Activated CD8-positive, alpha-beta T cell treated with anti-CD3 and anti-CD28 coated beads for 36 hours (primary cell): ENCODE results near the gene KAT2A. TPM values are rescaled to one million over a fixed set of nuclear protein-coding genes. Genes with fewer than 3 reads are reported as not detected.
A peak's percentile ranks its signal among the peaks of the same experiment; 100 is the strongest.

Experiments
- ATAC-seq: fragments of 200-7000 bp; cut with Tn5 transposase; one replicate; pipeline ENCODE4 v1.10.0; 2021; ENCODE audit warnings: mild to moderate bottlenecking, moderate library complexity
- CTCF ChIA-PET: fragments of 350-600 bp; sonication (Branson Sonifier 250); formaldehyde crosslinking; loops from one replicate; lab custom pipeline; 2021; ENCODE audit warnings: antibody characterized with exemption; lab: Charles Lee
- POLR2A ChIA-PET: fragments of 350-600 bp; sonication (Branson Sonifier 250); formaldehyde crosslinking; loops from one replicate; lab custom pipeline; 2021; ENCODE audit warnings: antibody characterized with exemption; lab: Charles Lee
- DNase-seq: peaks from one replicate; pipeline ENCODE4 v3.0.0-alpha.2; 2020
- H3K27ac Mint-ChIP-seq: one replicate; pipeline ENCODE4 v1.8.0; 2021; ENCODE audit warnings: mild to moderate bottlenecking, mixed read lengths
- H3K27me3 Mint-ChIP-seq: one replicate; pipeline ENCODE4 v1.8.0; 2021; ENCODE audit warnings: mixed read lengths
- H3K36me3 Mint-ChIP-seq: one replicate; pipeline ENCODE4 v1.8.0; 2021; ENCODE audit warnings: low read depth, mixed read lengths
- H3K4me1 Mint-ChIP-seq: one replicate; pipeline ENCODE4 v1.8.0; 2021; ENCODE audit warnings: low read depth, mixed read lengths
- H3K4me3 Mint-ChIP-seq: one replicate; pipeline ENCODE4 v1.8.0; 2021; ENCODE audit warnings: mild to moderate bottlenecking, moderate library complexity, mixed read lengths
- H3K9me3 Mint-ChIP-seq: one replicate; pipeline ENCODE4 v1.8.0; 2021; ENCODE audit warnings: mixed read lengths
- CTCF ChIP-seq: fragments of 200-600 bp; IDR thresholded peaks from one replicate; pipeline ENCODE4 v1.8.0; 2022; ENCODE audit warnings: antibody characterized with exemption, mild to moderate bottlenecking
- intact Hi-C: fragments of 100-400 bp; cut with micrococcal nuclease; formaldehyde crosslinking; loops from one replicate; pipeline ENCODE4 v1.10.0; 2022
- total RNA-seq, 2 experiments: library from RNA; stranded (reverse); gene quantifications; one replicate each; pipeline ENCODE4 v1.2.3, GENCODE V29; 2021

The KAT2A gene
- total RNA-seq, 2 experiments from 2014 or later: 49.2 to 50.2 TPM

- ATAC-seq: no peak
- no peak for DNase-seq
- H3K4me3 Mint-ChIP-seq: no peak overlapping the region
- H3K9me3 Mint-ChIP-seq: no peaks in the 10 kb centered on the region
- no peaks in the 10 kb centered on the region for H3K27me3 Mint-ChIP-seq
- POLR2A ChIA-PET: interaction anchor here (1.4 to 1.7 kb wide), 2 partner anchors 17 to 18 kb away, joined by 3 to 4 read pairs; no protein-coding TSS in a partner anchor
- H3K27ac Mint-ChIP-seq: peak overlapping the region; percentile 28
- peaks cover 57% of the 10 kb centered on the region for H3K4me1 Mint-ChIP-seq
- intact Hi-C loops: no loop called here
- CTCF ChIA-PET: interaction anchor here (0.8 to 1.6 kb wide), 8 partner anchors 17 to 270 kb away, joined by 3 to 6 read pairs (median 4); no protein-coding TSS in a partner anchor
- peaks cover 9% of the 10 kb centered on the region for H3K36me3 Mint-ChIP-seq
- TF ChIP-seq CTCF: no peak
Measured at GRCh38 chr17:42135664-42136653, 14.8 kb upstream of the KAT2A start.

GRCh38 chr17:42135151-42135550, 14.0 kb upstream of the KAT2A start:
- ATAC-seq (no peak), DNase-seq (no peak)
- Mint-ChIP-seq H3K4me3 (no peak overlapping the region), H3K4me1 (peaks cover 58% of the 10 kb centered on the region), H3K36me3 (peaks cover 13% of the 10 kb centered on the region), H3K27ac (peak overlapping the region; percentile 28), H3K27me3 (no peaks in the 10 kb centered on the region), H3K9me3 (no peaks in the 10 kb centered on the region)
- no peak for TF ChIP-seq CTCF
- intact Hi-C loops: no loop called here
- CTCF ChIA-PET: interaction anchor here (0.9 to 1.6 kb wide), 4 partner anchors 16 to 34 kb away, joined by 3 to 5 read pairs (median 4); no protein-coding TSS in a partner anchor
- POLR2A ChIA-PET: interaction anchor here (1.0 to 1.7 kb wide), 2 partner anchors 17 to 169 kb away, joined by 3 to 4 read pairs; no protein-coding TSS in a partner anchor

- H3K36me3 Mint-ChIP-seq: peaks cover 15% of the 10 kb centered on the region
- H3K27ac Mint-ChIP-seq: peak overlapping the region; percentile 43
- CTCF ChIA-PET: interaction anchor here (0.8 to 1.9 kb wide), 5 partner anchors 12 to 270 kb away, joined by 3 to 4 read pairs (median 3); partner anchors contain the start of gene KAT2A
- POLR2A ChIA-PET: interaction anchor here (0.7 to 5.6 kb wide), 3 partner anchors 9 to 100 kb away, joined by 3 to 24 read pairs (median 3); partner anchors contain the start of genes HSPB9 and KAT2A
- H3K4me3 Mint-ChIP-seq: no peak overlapping the region
- DNase-seq (peak; percentile 61), ATAC-seq (peak; percentile 75)
- H3K27me3 Mint-ChIP-seq: no peaks in the 10 kb centered on the region
- no peaks in the 10 kb centered on the region for H3K9me3 Mint-ChIP-seq
- H3K4me1 Mint-ChIP-seq: peaks cover 55% of the 10 kb centered on the region
- no peak for TF ChIP-seq CTCF
- intact Hi-C loops: no loop called here
Measured at GRCh38 chr17:42133461-42134041, 12.4 kb upstream of the KAT2A start.

- H3K27me3 Mint-ChIP-seq: no peaks in the 10 kb centered on the region
- H3K4me3 Mint-ChIP-seq: no peak overlapping the region
- POLR2A ChIA-PET: interaction anchor here (1.1 to 5.6 kb wide), 2 partner anchors 11 to 136 kb away, joined by 3 to 24 read pairs; partner anchors contain the start of genes HSPB9 and KAT2A
- H3K9me3 Mint-ChIP-seq: no peaks in the 10 kb centered on the region
- ATAC-seq (peak; percentile 62), DNase-seq (peak; percentile 47)
- H3K36me3 Mint-ChIP-seq: peaks cover 21% of the 10 kb centered on the region
- peak overlapping the region; percentile 43 for H3K27ac Mint-ChIP-seq
- H3K4me1 Mint-ChIP-seq: peaks cover 59% of the 10 kb centered on the region
- intact Hi-C loops: no loop called here
- CTCF ChIA-PET: interaction anchor here (0.9 to 2.5 kb wide), 3 partner anchors 14 to 270 kb away, joined by 3 to 7 read pairs (median 4); no protein-coding TSS in a partner anchor
- no peak for TF ChIP-seq CTCF
Measured at GRCh38 chr17:42132941-42133340, 11.8 kb upstream of the KAT2A start.
